CD14-positive monocyte (primary cell): ENCODE measurements around the gene NUDC. TPM values are rescaled to one million over a fixed set of nuclear protein-coding genes. Genes with fewer than 3 reads are reported as not detected.
"Not testable (repeated sequence)": the region's sequence is repeated elsewhere in the genome, so short reads cannot be mapped to it uniquely, and the experiment has no call there.

Experiments used
- DNase-seq, 3 donors: peaks; one replicate each; pipeline ENCODE4 v3.0.0-alpha.2; 2011 to 2022
- H2AFZ ChIP-seq: 2 replicates; pipeline ENCODE4 v1.6.0; 2012; ENCODE audit warnings: mild to moderate bottlenecking, low read depth, low read length, inconsistent platforms; ENCODE audit not compliant: insufficient read depth, poor library complexity, severe bottlenecking
- H3K27ac ChIP-seq, 2 donors: 1 replicate in 1 of 2; 2 replicates in 1 of 2; pipeline ENCODE4 v1.5.1; 2012 to 2013; ENCODE audit warnings: low read length in 2 of 2, control low read depth in 1 of 2, inconsistent platforms in 1 of 2, low read depth in 1 of 2, mild to moderate bottlenecking in 1 of 2
- H3K27me3 ChIP-seq, 2 donors: one replicate each; pipeline versions ENCODE4 v1.6.0 to v1.6.1; 2011 to 2013; ENCODE audit warnings: low read length in 2 of 2; ENCODE audit not compliant: control insufficient read depth in 2 of 2, insufficient read depth in 2 of 2
- H3K36me3 ChIP-seq, 2 donors: replicated peaks in 1 of 2; 1 replicate in 1 of 2; 2 replicates in 1 of 2; pipeline versions ENCODE4 v1.5.1 to v1.6.1; 2012 to 2013; ENCODE audit warnings: low read length in 2 of 2, control low read depth in 1 of 2, inconsistent platforms in 1 of 2, mild to moderate bottlenecking in 1 of 2; ENCODE audit not compliant: insufficient read depth in 2 of 2, control insufficient read depth in 1 of 2
- H3K4me1 ChIP-seq, 2 donors: 1 replicate in 1 of 2; 2 replicates in 1 of 2; pipeline versions ENCODE4 v1.5.1 to v1.6.1; 2012 to 2013; ENCODE audit warnings: low read length in 2 of 2, control low read depth in 1 of 2, inconsistent platforms in 1 of 2, mild to moderate bottlenecking in 1 of 2, moderate library complexity in 1 of 2; ENCODE audit not compliant: insufficient read depth in 2 of 2, control insufficient read depth in 1 of 2
- H3K4me2 ChIP-seq: replicated peaks from 2 replicates; pipeline ENCODE3; 2012; ENCODE audit warnings: low read length, moderate library complexity, mild to moderate bottlenecking; ENCODE audit not compliant: poor library complexity, severe bottlenecking; ENCODE audit errors: extremely low read depth
- H3K4me3 ChIP-seq, 3 experiments: fragments of 200-600 bp in 1 of 3; sonication (generic) in 1 of 3; replicated peaks in 1 of 3; 1 replicate in 2 of 3; 2 replicates in 1 of 3; pipeline ENCODE4 v1.5.1; 2011 to 2013; ENCODE audit warnings: low read length in 3 of 3, mild to moderate bottlenecking in 3 of 3, control low read depth in 2 of 3, low read depth in 2 of 3, inconsistent platforms in 1 of 3, moderate library complexity in 1 of 3
- H3K79me2 ChIP-seq: 2 replicates; pipeline ENCODE4 v1.6.0; 2012; ENCODE audit warnings: mild to moderate bottlenecking, control low read depth, inconsistent platforms, low read length, moderate library complexity; ENCODE audit not compliant: insufficient read depth
- H3K9ac ChIP-seq: 2 replicates; pipeline ENCODE4 v1.6.0; 2017; ENCODE audit warnings: low read length, mild to moderate bottlenecking; ENCODE audit not compliant: insufficient read depth, poor library complexity, severe bottlenecking
- H3K9me3 ChIP-seq, 2 donors: replicated peaks in 1 of 2; 1 replicate in 1 of 2; 2 replicates in 1 of 2; pipeline versions ENCODE4 v1.5.1 to v1.6.1; 2012 to 2013; ENCODE audit warnings: low read length in 2 of 2, control low read depth in 1 of 2; ENCODE audit not compliant: control insufficient read depth in 1 of 2, insufficient read depth in 1 of 2
- H4K20me1 ChIP-seq: 2 replicates; pipeline ENCODE4 v1.6.0; 2012; ENCODE audit warnings: mild to moderate bottlenecking, low read length, control low read depth, moderate library complexity; ENCODE audit not compliant: insufficient read depth
- H3K27ac Mint-ChIP-seq, 7 donors: one replicate each; pipeline ENCODE4 v1.8.0; 2020; ENCODE audit warnings: mild to moderate bottlenecking in 7 of 7, mixed read lengths in 7 of 7, moderate library complexity in 6 of 7, inconsistent platforms in 2 of 7
- H3K27me3 Mint-ChIP-seq, 3 donors: one replicate each; pipeline ENCODE4 v1.8.0; 2021 to 2022; ENCODE audit warnings: low read depth in 3 of 3, mild to moderate bottlenecking in 3 of 3, mixed read lengths in 3 of 3, moderate library complexity in 3 of 3, inconsistent platforms in 1 of 3
- H3K36me3 Mint-ChIP-seq, 2 donors: one replicate each; pipeline ENCODE4 v1.8.0; 2020; ENCODE audit warnings: mixed read lengths in 2 of 2, inconsistent platforms in 1 of 2, mild to moderate bottlenecking in 1 of 2
- H3K4me1 Mint-ChIP-seq: one replicate; pipeline ENCODE4 v1.8.0; 2020; ENCODE audit warnings: mild to moderate bottlenecking, mixed read lengths
- H3K4me3 Mint-ChIP-seq, 2 donors: one replicate each; pipeline ENCODE4 v1.8.0; 2020; ENCODE audit warnings: mild to moderate bottlenecking in 2 of 2, mixed read lengths in 2 of 2, moderate library complexity in 1 of 2
- H3K9me3 Mint-ChIP-seq, 7 donors: one replicate each; pipeline ENCODE4 v1.8.0; 2020 to 2022; ENCODE audit warnings: mixed read lengths in 7 of 7, mild to moderate bottlenecking in 6 of 7, moderate library complexity in 6 of 7, inconsistent platforms in 2 of 7
- CTCF ChIP-seq: fragments of 200-600 bp; IDR thresholded peaks from one replicate; pipeline ENCODE4 v1.8.0; 2022; ENCODE audit warnings: antibody characterized with exemption, mild to moderate bottlenecking
- WGBS: methylation state at CpG from one replicate; pipeline ENCODE4 v1.1.5; 2013; ENCODE audit warnings: missing lambda C conversion rate; ENCODE audit not compliant: insufficient coverage; 5-methylcytosine and 5-hydroxymethylcytosine counted together
- intact Hi-C, 2 donors: fragments of 100-400 bp; cut with micrococcal nuclease; formaldehyde crosslinking; loops; one replicate each; pipeline versions ENCODE4 v1.15.0 to v1.15.1; 2023
- polyA minus RNA-seq: library from RNA; depleted of rRNA, polyadenylated mRNA; stranded (reverse); fragments of >200 nt; gene quantifications from 2 replicates; pipeline ENCODE4 v1.2.3, GENCODE V29; 2012
- polyA plus RNA-seq, 3 donors: library from polyadenylated mRNA; depleted of rRNA in 1 of 3; unstranded in 2 of 3; stranded (reverse) in 1 of 3; fragments of 300-500 nt in 2 of 3; fragments of >200 nt in 1 of 3; fragmentation: Illumina TruSeq in 2 of 3; gene quantifications; 1 replicate in 2 of 3; 2 replicates in 1 of 3; pipeline ENCODE4 v1.2.3, GENCODE V29; 2012 to 2021
- total RNA-seq, 12 experiments: library from RNA in 1 of 12; stranded (reverse) in 1 of 12; fragments of 120-200 nt in 1 of 12; gene quantifications; one replicate each; pipeline ENCODE4 v1.2.4 and lab custom pipeline; 2013 to 2026; ENCODE audit warnings: mixed read lengths in 6 of 12, inconsistent platforms in 1 of 12

Gene NUDC
- 26.6 TPM for total RNA-seq (2013)
- polyA plus RNA-seq, result 10 to 100 TPM; 28.3 to 58.3 (median 47.4) TPM
- polyA minus RNA-seq, result 7.8 and 14.6 TPM in 2 replicates
- total RNA-seq (lab: John Stamatoyannopoulos, UW), result 4.9 to 32.9 (median 21.0) reads per million in 11 experiments

GRCh38 chr1:26921540-26922430 is at the start of gene NUDC:
Gene NUDC, plus strand, starts transcription at chr1:26921743. Its CDS starts 106 bp downstream, at chr1:26921849.
- Histone ChIP-seq H2AFZ (peak within 1 kb of the TSS; percentile 90), H3K27me3 (no peaks in the 10 kb centered on the region), H3K4me1 (peaks cover 15 to 21% of the 10 kb centered on the region in 2 donors), H3K36me3 (peaks cover 26 to 29% of the 10 kb centered on the region in 2 donors), H3K27ac (peak within 1 kb of the TSS; percentile 11 to 83), H3K4me3 (peak within 1 kb of the TSS; percentile 74 to 88 (median 78)), H3K9me3 (no peaks in the 10 kb centered on the region), H3K79me2 (peaks cover 35% of the 10 kb centered on the region), H4K20me1 (peaks cover 9% of the 10 kb centered on the region), H3K4me2 (peak within 1 kb of the TSS; percentile 80), H3K9ac (peak within 1 kb of the TSS; percentile 88)
- Mint-ChIP-seq H3K4me3 (peak within 1 kb of the TSS; percentile 91 to 96), H3K27me3 (peaks cover 0 to 3% (median 3%) of the 10 kb centered on the region in 3 donors), H3K9me3 (no peaks in the 10 kb centered on the region), H3K4me1 (peaks cover 20% of the 10 kb centered on the region), H3K27ac (peak within 1 kb of the TSS; percentile 87 to 95 (median 92)), H3K36me3 (peaks cover 14 to 32% of the 10 kb centered on the region in 2 donors)
- DNase-seq, result peak; percentile 95 to 96 (median 95)
- no peak for TF ChIP-seq CTCF
- intact Hi-C loops, result no loop called here
- 0% methylated on average over 70 of the region's 83 CpGs for WGBS

GRCh38 chr1:26873097-26873496 is 48.4 kb upstream of the NUDC start:
- not testable (repeated sequence) for H4K20me1 ChIP-seq, H3K9me3 ChIP-seq, H3K4me1 Mint-ChIP-seq, H3K9ac ChIP-seq, H3K4me3 Mint-ChIP-seq, H3K27ac Mint-ChIP-seq, H3K4me3 ChIP-seq, H3K4me2 ChIP-seq, H3K27ac ChIP-seq, H3K27me3 ChIP-seq, H3K27me3 Mint-ChIP-seq, H2AFZ ChIP-seq, DNase-seq, H3K9me3 Mint-ChIP-seq, H3K4me1 ChIP-seq, H3K79me2 ChIP-seq
- no CpG with 5 or more reads among the region's 2 CpGs for WGBS
- peaks cover 9 to 31% of the 10 kb centered on the region in 2 donors for H3K36me3 Mint-ChIP-seq
- intact Hi-C loops, result loop anchor here (10.0 kb wide), 2 partner anchors 268 to 378 kb away; no protein-coding TSS in a partner anchor
- H3K36me3 ChIP-seq, result peaks cover 7 to 27% of the 10 kb centered on the region in 2 donors
